GM18526 (cell line): Measurements from ENCODE around the gene CCNG2.

ENCODE experiments used
- POLR2A ChIP-seq: IDR thresholded peaks from 3 replicates; pipeline ENCODE4 v1.6.1; 2011; ENCODE audit not compliant: insufficient read length; ENCODE audit errors: extremely low read depth

CCNG2 gene

GRCh38 chr4:77159806-77160205 lies 2.8 kb downstream of the CCNG2 start:
- TF ChIP-seq POLR2A, result no peak

GRCh38 chr4:77163641-77164040 lies 6.6 kb downstream of the CCNG2 start:
- TF ChIP-seq POLR2A, result no peak

GRCh38 chr4:77167173-77167572 lies 10.2 kb downstream of the CCNG2 start:
- no peak for TF ChIP-seq POLR2A

- no peak for TF ChIP-seq POLR2A
These were observed 10.9 kb downstream of the CCNG2 start for GRCh38 chr4:77167866-77168265.

GRCh38 chr4:77169481-77169880 lies 12.5 kb downstream of the CCNG2 start:
- TF ChIP-seq POLR2A, result no peak

- no peak for TF ChIP-seq POLR2A
These were observed 13.9 kb downstream of the CCNG2 start for GRCh38 chr4:77170926-77171325.

- TF ChIP-seq POLR2A, result no peak
These were observed 15.3 kb downstream of the CCNG2 start for GRCh38 chr4:77172336-77172735.

- TF ChIP-seq POLR2A, result no peak
These were observed 17.4 kb downstream of the CCNG2 start for GRCh38 chr4:77174426-77174825.

- no peak for TF ChIP-seq POLR2A
These were observed 18.2 kb downstream of the CCNG2 start for GRCh38 chr4:77175201-77175611.

GRCh38 chr4:77176640-77177039 lies 19.6 kb downstream of the CCNG2 start:
- TF ChIP-seq POLR2A, result no peak

GRCh38 chr4:77177199-77177598 lies 20.2 kb downstream of the CCNG2 start:
- no peak for TF ChIP-seq POLR2A

GRCh38 chr4:77178560-77178959 lies 21.6 kb downstream of the CCNG2 start:
- no peak for TF ChIP-seq POLR2A

GRCh38 chr4:77179519-77179918 lies 22.5 kb downstream of the CCNG2 start:
- no peak for TF ChIP-seq POLR2A

GRCh38 chr4:77181720-77182119 lies 24.7 kb downstream of the CCNG2 start:
- no peak for TF ChIP-seq POLR2A

GRCh38 chr4:77183777-77184420 lies 26.9 kb downstream of the CCNG2 start:
- TF ChIP-seq POLR2A, result no peak

GRCh38 chr4:77184974-77185373 lies 28.0 kb downstream of the CCNG2 start:
- TF ChIP-seq POLR2A, result no peak

- no peak for TF ChIP-seq POLR2A
These were observed 28.7 kb downstream of the CCNG2 start for GRCh38 chr4:77185686-77186085.
